Endothelial cell of umbilical vein (primary cell): ENCODE results near the gene TIMP1. TPM values are rescaled to one million over a fixed set of nuclear protein-coding genes. Genes with fewer than 3 reads are reported as not detected.

Experiments
- BruUV-seq: library from RNA; stranded (reverse); fragments of 400-500 nt; replicated peaks from 2 replicates; lab custom pipeline; 2021; lab: Mats Ljungman, UMichigan
- CTCF ChIA-PET: fragments of 300-600, 350-600 bp; sonication (Branson Sonifier 250); formaldehyde crosslinking; loops from one replicate; lab custom pipeline; 2021; ENCODE audit warnings: antibody characterized with exemption, inconsistent platforms; lab: Charles Lee
- POLR2A ChIA-PET: fragments of 300-600, 350-600 bp; sonication (Branson Sonifier 250); formaldehyde crosslinking; loops from one replicate; lab custom pipeline; 2021; ENCODE audit warnings: antibody characterized with exemption, inconsistent platforms; lab: Charles Lee
- DNase-seq: peaks from one replicate; pipeline ENCODE4 v3.0.0-alpha.2; 2011; ENCODE audit warnings: low read depth, low spot score
- FAIRE-seq: peaks from 2 replicates; lab custom pipeline; 2011; peaks lifted over from hg19 to GRCh38; lab: Jason Lieb, UNC
- H2AFZ ChIP-seq: 2 replicates; pipeline ENCODE4 v1.6.0; 2012; ENCODE audit warnings: low read depth, low read length, control low read depth, inconsistent platforms
- H3K27ac ChIP-seq: 2 replicates; pipeline ENCODE4 v1.5.1; 2011; ENCODE audit warnings: low read depth, mild to moderate bottlenecking, control low read depth, low read length, moderate library complexity; ENCODE audit not compliant: insufficient read depth
- H3K27me3 ChIP-seq, 2 experiments: 2 replicates each; pipeline versions ENCODE4 v1.6.0 to v1.6.1; 2011; ENCODE audit warnings: low read length in 2 of 2, mixed read lengths in 1 of 2; ENCODE audit not compliant: control insufficient read depth in 2 of 2, insufficient read depth in 2 of 2
- H3K36me3 ChIP-seq, 2 experiments: 2 replicates in 1 of 2; 3 replicates in 1 of 2; pipeline ENCODE4 v1.5.1; 2011; ENCODE audit warnings: low read length in 2 of 2, mild to moderate bottlenecking in 1 of 2, moderate library complexity in 1 of 2; ENCODE audit not compliant: control insufficient read depth in 2 of 2, insufficient read depth in 2 of 2; ENCODE audit errors: extremely low read depth in 1 of 2
- H3K4me1 ChIP-seq: 3 replicates; pipeline ENCODE4 v1.5.1; 2011; ENCODE audit warnings: mild to moderate bottlenecking, low read length; ENCODE audit not compliant: control insufficient read depth, insufficient read depth; ENCODE audit errors: extremely low read depth
- H3K4me2 ChIP-seq: 2 replicates; pipeline ENCODE4 v1.6.1; 2011; ENCODE audit warnings: low read length, control low read depth, mixed read lengths; ENCODE audit not compliant: insufficient read depth
- H3K4me3 ChIP-seq, 3 experiments: fragments of 200-600 bp in 1 of 3; sonication (generic), shearing (Covaris generic) in 1 of 3; replicated peaks in 1 of 3; 2 replicates each; pipeline ENCODE4 v1.5.1; 2011 to 2016; ENCODE audit warnings: control low read depth in 3 of 3, low read length in 3 of 3, mild to moderate bottlenecking in 2 of 3, inconsistent platforms in 1 of 3, low read depth in 1 of 3, moderate library complexity in 1 of 3; ENCODE audit not compliant: insufficient read depth in 1 of 3
- H3K79me2 ChIP-seq: 2 replicates; pipeline ENCODE4 v1.6.0; 2012; ENCODE audit warnings: low read length, inconsistent platforms; ENCODE audit not compliant: control insufficient read depth, insufficient read depth
- H3K9ac ChIP-seq: replicated peaks from 2 replicates; pipeline ENCODE3; 2011; ENCODE audit warnings: low read length, control low read depth; ENCODE audit not compliant: insufficient read depth; ENCODE audit errors: extremely low read depth
- H3K9me1 ChIP-seq: replicated peaks from 3 replicates; pipeline ENCODE4 v1.6.0; 2011; ENCODE audit warnings: mild to moderate bottlenecking, low read length; ENCODE audit not compliant: control insufficient read depth, insufficient read depth; ENCODE audit errors: extremely low read depth
- H3K9me3 ChIP-seq: replicated peaks from 2 replicates; pipeline ENCODE4 v1.5.1; 2012; ENCODE audit warnings: low read length, inconsistent platforms; ENCODE audit not compliant: control insufficient read depth, insufficient read depth
- H4K20me1 ChIP-seq: replicated peaks from 2 replicates; pipeline ENCODE3; 2011; ENCODE audit warnings: mild to moderate bottlenecking, low read length; ENCODE audit not compliant: control insufficient read depth, insufficient read depth; ENCODE audit errors: extremely low read depth
- EZH2 ChIP-seq: IDR thresholded peaks from 2 replicates; pipeline ENCODE4 v1.6.1; 2012; ENCODE audit warnings: borderline replicate concordance, low read depth, mild to moderate bottlenecking, moderate library complexity, low read length, inconsistent platforms; ENCODE audit not compliant: severe bottlenecking
- FOS ChIP-seq: IDR thresholded peaks from 2 replicates; pipeline ENCODE4 v1.6.1; 2011; ENCODE audit warnings: mild to moderate bottlenecking, low read length, moderate library complexity, borderline replicate concordance; ENCODE audit not compliant: insufficient read depth
- GATA2 ChIP-seq: IDR thresholded peaks from 2 replicates; pipeline ENCODE4 v1.7.0; 2011; ENCODE audit warnings: low read depth, mild to moderate bottlenecking, moderate library complexity, mixed read lengths, low read length; ENCODE audit not compliant: insufficient read length, insufficient read depth
- JUN ChIP-seq: IDR thresholded peaks from 2 replicates; pipeline ENCODE4 v1.6.1; 2011; ENCODE audit warnings: borderline replicate concordance, low read depth; ENCODE audit not compliant: insufficient read length, insufficient read depth
- MYC ChIP-seq: IDR thresholded peaks from one replicate; pipeline ENCODE4 v1.6.1; 2011; ENCODE audit warnings: mild to moderate bottlenecking, low read depth, low read length
- POLR2A ChIP-seq: IDR thresholded peaks from 2 replicates; pipeline ENCODE4 v1.6.1; 2012; ENCODE audit warnings: low read depth, mild to moderate bottlenecking, control low read depth, low read length
- POLR2AphosphoS5 ChIP-seq: IDR thresholded peaks from 2 replicates; pipeline ENCODE4 v1.6.1; 2012; ENCODE audit warnings: low read depth, mild to moderate bottlenecking, control low read depth, low read length, moderate library complexity; ENCODE audit not compliant: insufficient read depth
- dilution Hi-C: fragments of 300-500 bp; cut with MboI; formaldehyde crosslinking; loops from one replicate; pipeline ENCODE4 v1.15.0; 2019; ENCODE audit warnings: low sequenced_read_pairs; ENCODE audit not compliant: extremely low pct_ligation_motif_present
- intact Hi-C: fragments of 100-400 bp; cut with micrococcal nuclease; formaldehyde crosslinking; loops from one replicate; pipeline ENCODE4 v1.10.0; 2022
- polyA plus RNA-seq, 4 experiments: library from polyadenylated mRNA; depleted of rRNA in 3 of 4; stranded (reverse) in 3 of 4; unstranded in 1 of 4; fragments of >200 nt; gene quantifications; 2 replicates each; pipeline versions ENCODE4 v1.2.1 to v1.2.3, GENCODE V29; 2011 to 2012; ENCODE audit warnings: missing spikeins in 1 of 4
- total RNA-seq: library from RNA; stranded (reverse); gene quantifications from 2 replicates; pipeline ENCODE4 v1.2.3, GENCODE V29; 2021
- TF ChIP-seq, protein P1 (sequence below): IDR thresholded peaks from 2 replicates; pipeline ENCODE4 v1.6.1; 2011; ENCODE audit not compliant: insufficient read depth, insufficient read length
- TF ChIP-seq, protein P2 (sequence below), 2 donors: IDR thresholded peaks; 1 replicate in 1 of 2; 2 replicates in 1 of 2; pipeline ENCODE4 v1.5.1; 2011; ENCODE audit warnings: low read length in 2 of 2, mild to moderate bottlenecking in 2 of 2, moderate library complexity in 2 of 2, control low read depth in 1 of 2, inconsistent platforms in 1 of 2, low read depth in 1 of 2; ENCODE audit not compliant: insufficient read depth in 1 of 2; ENCODE audit errors: extremely low read depth in 1 of 2

TIMP1 gene
- total and polyA plus RNA-seq, 2 donors (not counting 3 experiments of a cell fraction or from before 2014, with no cell fraction given): 124 to 277 TPM

DNA sequence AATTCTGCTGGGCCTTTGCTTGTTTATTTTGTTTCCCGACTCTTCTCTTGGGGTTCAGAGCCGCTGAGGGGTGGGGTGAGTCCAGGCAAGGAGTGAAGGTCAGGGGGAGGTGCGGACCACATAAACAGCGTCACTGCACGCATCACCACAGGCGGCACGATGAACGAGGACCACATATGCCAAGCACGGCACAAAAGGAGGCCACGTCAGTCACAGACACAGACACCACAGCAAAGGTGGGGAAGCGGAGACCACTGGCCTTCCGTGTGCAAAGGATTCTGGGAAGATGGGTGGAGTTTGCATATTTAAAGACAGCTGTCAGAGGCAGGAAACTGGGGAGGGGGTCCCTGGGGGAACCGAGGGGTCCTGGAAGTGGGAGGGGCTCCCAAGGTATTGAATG is 10.3 kb upstream of the TIMP1 start:
- Histone ChIP-seq H3K9ac (no peak overlapping the region), H3K4me2 (no peak overlapping the region), H3K36me3 (peaks cover 0 to 6% of the 10 kb centered on the region in 2 experiments), H3K27me3 (no peaks in the 10 kb centered on the region), H3K27ac (no peak overlapping the region), H2AFZ (no peak overlapping the region), H4K20me1 (no peaks in the 10 kb centered on the region), H3K4me3 (no peak overlapping the region), H3K9me3 (no peaks in the 10 kb centered on the region), H3K79me2 (no peaks in the 10 kb centered on the region), H3K9me1 (no peaks in the 10 kb centered on the region), H3K4me1 (peaks cover 3% of the 10 kb centered on the region)
- POLR2A ChIA-PET: interaction anchor here (0.6 kb wide), 1 partner anchor 1354 kb away, joined by 3 read pairs; no protein-coding TSS in a partner anchor
- CTCF ChIA-PET: no interaction called here
- BruUV-seq: no TSS peak
- dilution Hi-C loops (no loop called here), intact Hi-C loops (no loop called here)
- no peak for DNase-seq
- no peak for FAIRE-seq
- no peak for TF ChIP-seq EZH2

DNA sequence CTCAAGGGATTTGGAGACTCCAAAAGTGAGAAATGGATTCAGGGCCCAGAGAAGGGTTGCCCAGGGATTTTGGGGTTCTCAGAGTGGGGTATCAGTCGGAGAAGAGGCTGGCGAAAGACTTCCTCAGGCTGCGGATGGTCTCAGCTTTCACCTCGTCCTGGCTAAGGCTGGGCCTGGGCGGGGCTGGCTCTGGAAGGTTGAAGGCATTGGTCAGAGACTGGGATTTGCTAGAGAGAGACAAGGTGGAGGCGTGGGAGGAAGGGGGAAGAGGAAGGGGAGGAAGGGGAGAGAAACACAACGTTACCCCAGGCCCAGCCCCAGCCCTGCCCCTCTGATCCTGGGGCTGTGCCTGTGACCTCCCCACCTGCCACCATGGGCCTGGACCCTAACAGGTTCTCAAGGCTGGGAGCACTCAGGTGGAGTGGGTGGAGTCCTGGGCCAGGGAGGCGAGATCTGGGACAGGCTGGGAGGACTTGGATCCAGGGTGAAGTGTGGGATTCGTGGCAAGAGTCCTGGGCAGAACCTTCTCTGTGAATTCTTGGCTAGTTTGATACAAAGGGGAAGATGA is 9.4 kb upstream of the TIMP1 start:
- BruUV-seq: no TSS peak
- no peak for DNase-seq
- FAIRE-seq: no peak
- H3K4me2 ChIP-seq: no peak overlapping the region
- no peak overlapping the region for H3K27ac ChIP-seq
- H4K20me1 ChIP-seq: no peaks in the 10 kb centered on the region
- no peaks in the 10 kb centered on the region for H3K27me3 ChIP-seq
- CTCF ChIA-PET: no interaction called here
- H2AFZ ChIP-seq: no peak overlapping the region
- no peak for TF ChIP-seq POLR2A
- TF ChIP-seq POLR2AphosphoS5: no peak
- no peak for TF ChIP-seq MYC
- TF ChIP-seq, protein P1, sequence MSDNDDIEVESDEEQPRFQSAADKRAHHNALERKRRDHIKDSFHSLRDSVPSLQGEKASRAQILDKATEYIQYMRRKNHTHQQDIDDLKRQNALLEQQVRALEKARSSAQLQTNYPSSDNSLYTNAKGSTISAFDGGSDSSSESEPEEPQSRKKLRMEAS: no peak
- no peak for TF ChIP-seq FOS
- TF ChIP-seq, protein P2, sequence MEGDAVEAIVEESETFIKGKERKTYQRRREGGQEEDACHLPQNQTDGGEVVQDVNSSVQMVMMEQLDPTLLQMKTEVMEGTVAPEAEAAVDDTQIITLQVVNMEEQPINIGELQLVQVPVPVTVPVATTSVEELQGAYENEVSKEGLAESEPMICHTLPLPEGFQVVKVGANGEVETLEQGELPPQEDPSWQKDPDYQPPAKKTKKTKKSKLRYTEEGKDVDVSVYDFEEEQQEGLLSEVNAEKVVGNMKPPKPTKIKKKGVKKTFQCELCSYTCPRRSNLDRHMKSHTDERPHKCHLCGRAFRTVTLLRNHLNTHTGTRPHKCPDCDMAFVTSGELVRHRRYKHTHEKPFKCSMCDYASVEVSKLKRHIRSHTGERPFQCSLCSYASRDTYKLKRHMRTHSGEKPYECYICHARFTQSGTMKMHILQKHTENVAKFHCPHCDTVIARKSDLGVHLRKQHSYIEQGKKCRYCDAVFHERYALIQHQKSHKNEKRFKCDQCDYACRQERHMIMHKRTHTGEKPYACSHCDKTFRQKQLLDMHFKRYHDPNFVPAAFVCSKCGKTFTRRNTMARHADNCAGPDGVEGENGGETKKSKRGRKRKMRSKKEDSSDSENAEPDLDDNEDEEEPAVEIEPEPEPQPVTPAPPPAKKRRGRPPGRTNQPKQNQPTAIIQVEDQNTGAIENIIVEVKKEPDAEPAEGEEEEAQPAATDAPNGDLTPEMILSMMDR (IDR thresholded peaks at IDR 0.05; ENCODE audit: extremely low read depth in 1 of 2, insufficient read depth in 1 of 2, low read depth in 1 of 2, low read length in 2 of 2): no peak
- no peak for TF ChIP-seq JUN
- no peak for TF ChIP-seq GATA2
- dilution Hi-C loops: no loop called here
- no peaks in the 10 kb centered on the region for H3K9me3 ChIP-seq
- H3K36me3 ChIP-seq: peaks cover 0 to 6% of the 10 kb centered on the region in 2 experiments
- POLR2A ChIA-PET: no interaction called here
- intact Hi-C loops: no loop called here
- no peaks in the 10 kb centered on the region for H3K79me2 ChIP-seq
- no peak overlapping the region for H3K9ac ChIP-seq
- H3K4me1 ChIP-seq: peaks cover 3% of the 10 kb centered on the region
- H3K4me3 ChIP-seq: no peak overlapping the region
- no peaks in the 10 kb centered on the region for H3K9me1 ChIP-seq
